Hepatocyte (in vitro differentiated cells): ENCODE results near the gene KIRREL1. TPM values are rescaled to one million over a fixed set of nuclear protein-coding genes. Genes with fewer than 3 reads are reported as not detected.

ENCODE experiments used
- DNase-seq: peaks from one replicate; pipeline ENCODE4 v3.0.0-alpha.2; 2016; ENCODE audit warnings: low spot score
- H2AFZ ChIP-seq: fragments of 200-600 bp; sonication (generic); 2 replicates; pipeline ENCODE4 v1.6.0; 2016; ENCODE audit warnings: antibody characterized with exemption, mild to moderate bottlenecking
- H3K27ac ChIP-seq: fragments of 200-600 bp; sonication (generic); 2 replicates; pipeline ENCODE4 v1.5.1; 2016; ENCODE audit warnings: mild to moderate bottlenecking
- H3K27me3 ChIP-seq: fragments of 200-600 bp; sonication (generic); 2 replicates; pipeline ENCODE4 v1.6.1; 2016
- H3K36me3 ChIP-seq: fragments of 200-600 bp; sonication (generic); replicated peaks from 2 replicates; pipeline ENCODE4 v1.5.1; 2016; ENCODE audit warnings: low read depth; ENCODE audit not compliant: insufficient read depth
- H3K4me1 ChIP-seq: fragments of 200-600 bp; sonication (generic); 2 replicates; pipeline ENCODE4 v1.5.1; 2016; ENCODE audit warnings: mild to moderate bottlenecking, moderate library complexity; ENCODE audit not compliant: insufficient read depth
- H3K4me2 ChIP-seq: fragments of 200-600 bp; sonication (generic); 2 replicates; pipeline ENCODE4 v1.6.0; 2016
- H3K4me3 ChIP-seq: fragments of 200-600 bp; sonication (generic); 2 replicates; pipeline ENCODE4 v1.5.1; 2016; ENCODE audit warnings: mild to moderate bottlenecking
- H3K79me2 ChIP-seq: fragments of 200-600 bp; sonication (generic); 2 replicates; pipeline ENCODE4 v1.6.0; 2017; ENCODE audit warnings: mild to moderate bottlenecking
- H3K9me2 ChIP-seq: fragments of 200-600 bp; sonication (generic); replicated peaks from 2 replicates; pipeline ENCODE4 v1.6.0; 2017; ENCODE audit warnings: mild to moderate bottlenecking; ENCODE audit not compliant: insufficient read depth
- H3K9me3 ChIP-seq: fragments of 200-600 bp; sonication (generic); 2 replicates; pipeline ENCODE4 v1.5.1; 2016; ENCODE audit warnings: low read depth, mild to moderate bottlenecking
- H4K20me1 ChIP-seq: fragments of 200-600 bp; sonication (generic); 2 replicates; pipeline ENCODE4 v1.6.0; 2016; ENCODE audit warnings: mild to moderate bottlenecking; ENCODE audit not compliant: insufficient read depth, poor library complexity, severe bottlenecking
- EZH2 ChIP-seq: fragments of 200-600 bp; sonication (generic); IDR thresholded peaks from 2 replicates; pipeline ENCODE4 v1.6.1; 2016; ENCODE audit warnings: antibody characterized with exemption, mild to moderate bottlenecking, borderline replicate concordance
- EZH2phosphoT487 ChIP-seq: fragments of 200-600 bp; sonication (generic); IDR thresholded peaks from one replicate; pipeline ENCODE4 v1.6.1; 2018; ENCODE audit warnings: antibody characterized with exemption, mild to moderate bottlenecking, low read depth, moderate library complexity; ENCODE audit not compliant: unreplicated experiment, severe bottlenecking
- WGBS: methylation state at CpG from one replicate; pipeline ENCODE4 v1.1.6; 2016; ENCODE audit warnings: low lambda C conversion rate; ENCODE audit errors: missing lambda C conversion rate; 5-methylcytosine and 5-hydroxymethylcytosine counted together
- polyA plus RNA-seq: library from polyadenylated mRNA; unstranded; fragments of >200 nt; fragmentation: Nextera tagmentation; extraction: Ambion mirVana; gene quantifications from 2 replicates; pipeline ENCODE4 v1.2.1, GENCODE V29; 2016
- total RNA-seq: library from RNA; depleted of rRNA; stranded (reverse); fragments of >200 nt; gene quantifications from 2 replicates; pipeline ENCODE4 v1.2.3, GENCODE V29; 2014
- TF ChIP-seq, protein P1 (sequence below): fragments of 200-600 bp; sonication (generic); IDR thresholded peaks from 2 replicates; pipeline ENCODE4 v1.5.1; 2016; ENCODE audit warnings: antibody characterized with exemption, mild to moderate bottlenecking; ENCODE audit not compliant: poor library complexity

KIRREL1 gene
- total and polyA plus RNA-seq, 2 experiments from 2014 or later, result 20.4 to 47.1 TPM

DNA sequence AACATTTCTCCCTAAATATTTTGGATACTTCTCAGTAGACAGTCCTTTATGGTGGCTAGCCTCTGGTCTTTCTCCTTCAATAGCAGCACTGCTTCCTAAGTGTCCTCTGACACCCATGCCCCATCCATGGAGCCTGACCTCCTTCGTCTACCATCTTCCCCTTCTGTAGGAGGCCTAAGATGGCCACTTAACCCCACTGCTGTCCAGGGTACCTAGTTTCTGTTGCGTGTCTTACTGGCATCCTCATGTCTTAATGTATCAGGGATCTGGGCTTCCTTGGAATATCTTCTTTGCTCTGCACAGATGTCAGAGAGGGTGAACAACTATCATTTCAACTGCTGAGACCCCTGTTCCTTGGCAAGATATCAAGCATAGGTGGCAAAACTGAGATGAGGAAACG is 5.4 kb upstream of the KIRREL1 start:
- Histone ChIP-seq H3K27ac (no peak overlapping the region), H3K9me3 (no peaks in the 10 kb centered on the region), H3K27me3 (peaks cover 9% of the 10 kb centered on the region), H3K9me2 (no peaks in the 10 kb centered on the region), H4K20me1 (no peaks in the 10 kb centered on the region), H3K4me2 (no peak overlapping the region), H3K36me3 (no peaks in the 10 kb centered on the region), H3K79me2 (peaks cover 4% of the 10 kb centered on the region), H3K4me1 (peaks cover 7% of the 10 kb centered on the region), H2AFZ (no peak overlapping the region), H3K4me3 (no peak overlapping the region)
- TF ChIP-seq EZH2 (no peak), EZH2phosphoT487 (no peak)
- TF ChIP-seq, protein P1, sequence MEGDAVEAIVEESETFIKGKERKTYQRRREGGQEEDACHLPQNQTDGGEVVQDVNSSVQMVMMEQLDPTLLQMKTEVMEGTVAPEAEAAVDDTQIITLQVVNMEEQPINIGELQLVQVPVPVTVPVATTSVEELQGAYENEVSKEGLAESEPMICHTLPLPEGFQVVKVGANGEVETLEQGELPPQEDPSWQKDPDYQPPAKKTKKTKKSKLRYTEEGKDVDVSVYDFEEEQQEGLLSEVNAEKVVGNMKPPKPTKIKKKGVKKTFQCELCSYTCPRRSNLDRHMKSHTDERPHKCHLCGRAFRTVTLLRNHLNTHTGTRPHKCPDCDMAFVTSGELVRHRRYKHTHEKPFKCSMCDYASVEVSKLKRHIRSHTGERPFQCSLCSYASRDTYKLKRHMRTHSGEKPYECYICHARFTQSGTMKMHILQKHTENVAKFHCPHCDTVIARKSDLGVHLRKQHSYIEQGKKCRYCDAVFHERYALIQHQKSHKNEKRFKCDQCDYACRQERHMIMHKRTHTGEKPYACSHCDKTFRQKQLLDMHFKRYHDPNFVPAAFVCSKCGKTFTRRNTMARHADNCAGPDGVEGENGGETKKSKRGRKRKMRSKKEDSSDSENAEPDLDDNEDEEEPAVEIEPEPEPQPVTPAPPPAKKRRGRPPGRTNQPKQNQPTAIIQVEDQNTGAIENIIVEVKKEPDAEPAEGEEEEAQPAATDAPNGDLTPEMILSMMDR, result no peak
- WGBS, result 85% methylated on average over 3 of the region's 3 CpGs
- no peak for DNase-seq

DNA sequence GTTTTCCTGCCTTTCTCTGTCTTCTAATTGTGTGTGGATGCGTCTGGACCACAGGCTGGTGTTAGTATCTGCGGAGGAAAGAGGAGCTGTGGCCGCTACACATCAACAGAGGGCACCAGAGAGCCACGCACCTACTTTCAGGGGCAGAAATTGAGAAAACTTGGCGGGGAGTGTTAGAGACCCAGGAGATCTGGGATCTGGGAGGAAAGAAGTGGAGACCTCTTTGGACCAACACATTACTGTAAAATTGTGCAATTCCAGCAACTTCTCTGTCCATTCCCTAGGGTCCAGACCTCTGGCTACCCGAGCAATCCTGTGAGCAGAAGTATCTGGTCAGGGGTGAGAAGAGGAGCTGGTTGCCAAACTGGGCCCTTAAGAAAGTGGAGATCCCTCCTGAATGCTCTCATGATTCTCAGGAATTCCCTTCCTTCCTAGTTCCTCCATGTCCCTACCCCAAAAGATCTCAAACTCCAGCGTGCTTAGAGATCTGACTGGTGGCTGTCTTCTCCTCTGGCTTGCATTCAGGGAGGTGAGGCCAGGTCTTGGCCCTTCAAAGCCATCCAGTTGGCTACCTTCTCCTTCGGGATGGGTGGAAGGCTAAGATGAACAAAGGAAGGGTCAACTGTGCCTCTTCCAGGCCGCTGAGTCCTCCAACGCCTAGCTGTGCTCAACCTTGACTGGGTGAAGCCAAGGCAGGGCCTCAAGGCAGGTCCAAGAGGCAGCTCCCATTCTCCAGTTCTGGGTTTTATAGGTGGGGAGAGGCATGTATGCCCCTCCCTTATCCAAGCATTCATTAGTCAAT is 1.2 kb upstream of the KIRREL1 start:
- H3K27ac ChIP-seq, result peak overlapping the region; percentile 97
- DNase-seq, result peak; percentile 86
- H3K4me2 ChIP-seq, result peak overlapping the region; percentile 88

DNA sequence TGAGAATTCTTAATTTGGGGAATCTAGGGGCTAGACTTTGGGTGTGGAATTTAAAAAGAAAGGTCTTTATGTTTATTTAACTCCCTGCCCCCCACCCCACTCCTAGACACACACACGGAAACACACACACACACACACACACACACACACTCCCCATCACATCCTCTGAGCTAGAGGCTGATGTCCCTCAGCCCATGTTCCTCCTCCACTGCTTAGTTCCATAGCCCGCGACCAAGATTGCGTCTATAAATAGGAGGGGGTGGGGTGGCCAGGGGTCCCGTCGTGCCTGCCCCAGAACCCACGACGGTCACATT is 655 bp upstream of the KIRREL1 start:
- Histone ChIP-seq H3K27ac (peak overlapping the region; percentile 97), H3K79me2 (peaks cover 50% of the 10 kb centered on the region), H3K4me3 (peak overlapping the region; percentile 100), H4K20me1 (peaks cover 12% of the 10 kb centered on the region), H2AFZ (peak overlapping the region; percentile 99), H3K36me3 (no peaks in the 10 kb centered on the region), H3K4me2 (peak overlapping the region; percentile 88), H3K27me3 (peaks cover 9% of the 10 kb centered on the region), H3K9me3 (no peaks in the 10 kb centered on the region), H3K4me1 (peaks cover 10% of the 10 kb centered on the region), H3K9me2 (no peaks in the 10 kb centered on the region)
- DNase-seq, result no peak
- 7% methylated on average over 8 of the region's 8 CpGs for WGBS
- TF ChIP-seq, protein P1, result no peak
- TF ChIP-seq EZH2 (no peak), EZH2phosphoT487 (no peak)

More for the DNA sequence above, 1.2 kb upstream of the KIRREL1 start:
- WGBS, result 38% methylated on average over 10 of the region's 10 CpGs
- Histone ChIP-seq H3K27me3 (peaks cover 9% of the 10 kb centered on the region), H3K4me1 (peaks cover 10% of the 10 kb centered on the region), H3K9me2 (no peaks in the 10 kb centered on the region), H4K20me1 (peaks cover 9% of the 10 kb centered on the region), H3K79me2 (peaks cover 44% of the 10 kb centered on the region), H3K9me3 (no peaks in the 10 kb centered on the region), H3K36me3 (no peaks in the 10 kb centered on the region), H3K4me3 (no peak overlapping the region), H2AFZ (no peak overlapping the region)
- TF ChIP-seq, protein P1, result peak; percentile 94
- TF ChIP-seq EZH2phosphoT487, result no peak
- no peak for TF ChIP-seq EZH2
